Lower leg skin (tissue), 3 donors: ENCODE results near the gene NF1.

Experiments used
- POLR2A ChIP-seq, 2 donors: fragments of 450-650 bp; IDR thresholded peaks; one replicate each; pipeline ENCODE4 v1.6.1; 2016 to 2017; ENCODE audit warnings: antibody characterized with exemption in 2 of 2, mild to moderate bottlenecking in 1 of 2, moderate library complexity in 1 of 2
- TF ChIP-seq, protein P1 (sequence below), 3 donors: fragments of 450-650 bp; IDR thresholded peaks; one replicate each; pipeline ENCODE4 v1.5.1; 2016; ENCODE audit warnings: antibody characterized with exemption in 3 of 3, mild to moderate bottlenecking in 3 of 3, moderate library complexity in 2 of 3

DNA sequence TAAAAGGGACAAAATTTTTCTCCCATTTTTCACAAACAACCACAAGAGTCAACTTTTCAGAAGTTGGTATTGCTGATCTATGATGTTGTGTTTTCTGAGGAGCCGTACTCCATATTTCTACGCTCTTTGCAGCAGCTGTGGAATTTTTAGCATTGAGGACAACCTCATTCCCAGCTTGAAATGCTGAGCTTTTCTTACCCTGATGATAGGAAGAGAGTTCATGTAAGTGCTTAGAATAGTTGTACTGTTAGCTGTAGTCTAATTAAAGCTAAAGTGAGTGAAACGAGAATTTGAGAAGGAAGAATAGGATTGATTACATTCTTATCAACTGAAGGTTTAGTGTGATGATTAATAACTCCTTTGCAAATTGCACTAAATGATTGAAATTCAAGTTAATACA, 72.3 kb downstream of the NF1 start:
- TF ChIP-seq, protein P1, sequence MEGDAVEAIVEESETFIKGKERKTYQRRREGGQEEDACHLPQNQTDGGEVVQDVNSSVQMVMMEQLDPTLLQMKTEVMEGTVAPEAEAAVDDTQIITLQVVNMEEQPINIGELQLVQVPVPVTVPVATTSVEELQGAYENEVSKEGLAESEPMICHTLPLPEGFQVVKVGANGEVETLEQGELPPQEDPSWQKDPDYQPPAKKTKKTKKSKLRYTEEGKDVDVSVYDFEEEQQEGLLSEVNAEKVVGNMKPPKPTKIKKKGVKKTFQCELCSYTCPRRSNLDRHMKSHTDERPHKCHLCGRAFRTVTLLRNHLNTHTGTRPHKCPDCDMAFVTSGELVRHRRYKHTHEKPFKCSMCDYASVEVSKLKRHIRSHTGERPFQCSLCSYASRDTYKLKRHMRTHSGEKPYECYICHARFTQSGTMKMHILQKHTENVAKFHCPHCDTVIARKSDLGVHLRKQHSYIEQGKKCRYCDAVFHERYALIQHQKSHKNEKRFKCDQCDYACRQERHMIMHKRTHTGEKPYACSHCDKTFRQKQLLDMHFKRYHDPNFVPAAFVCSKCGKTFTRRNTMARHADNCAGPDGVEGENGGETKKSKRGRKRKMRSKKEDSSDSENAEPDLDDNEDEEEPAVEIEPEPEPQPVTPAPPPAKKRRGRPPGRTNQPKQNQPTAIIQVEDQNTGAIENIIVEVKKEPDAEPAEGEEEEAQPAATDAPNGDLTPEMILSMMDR (IDR thresholded peaks at IDR 0.05): no peak
- no peak for TF ChIP-seq POLR2A (IDR thresholded peaks at IDR 0.05)
